ACHN (cell line): Measurements from ENCODE around the gene ZBTB48.

Source experiments
- DNase-seq: peaks from one replicate; pipeline ENCODE4 v3.0.0-alpha.2; 2015
- in situ Hi-C: cut with HindIII; loops from 2 replicates; pipeline ENCODE4 v1.10.0; 2017; ENCODE audit warnings: low sequenced_read_pairs, low pct_ligation_motif_present, low pct_unique_long_range_greater_than_20kb

Gene ZBTB48

DNA sequence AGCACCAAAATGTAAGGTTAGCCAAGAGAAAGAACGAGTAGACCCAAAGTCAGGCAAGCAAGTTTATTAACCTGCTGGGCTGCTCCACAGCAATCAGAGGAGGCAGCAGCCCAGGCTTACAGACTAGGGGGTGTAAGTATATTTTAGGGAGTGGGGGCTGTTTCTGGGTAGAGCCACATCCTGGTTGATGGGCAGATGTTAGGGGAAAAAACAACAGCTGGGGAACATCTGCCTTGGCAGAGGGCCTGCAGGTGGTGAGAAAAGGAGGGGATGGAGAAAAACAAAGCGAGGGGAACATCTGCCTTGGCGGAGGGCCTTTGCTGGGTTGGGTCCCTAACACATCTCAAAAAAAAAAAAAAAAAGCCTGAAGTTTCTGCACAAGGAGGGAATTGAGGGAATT, 9.7 kb upstream of the ZBTB48 start:
- in situ Hi-C loops: no loop called here
- no peak for DNase-seq

DNA sequence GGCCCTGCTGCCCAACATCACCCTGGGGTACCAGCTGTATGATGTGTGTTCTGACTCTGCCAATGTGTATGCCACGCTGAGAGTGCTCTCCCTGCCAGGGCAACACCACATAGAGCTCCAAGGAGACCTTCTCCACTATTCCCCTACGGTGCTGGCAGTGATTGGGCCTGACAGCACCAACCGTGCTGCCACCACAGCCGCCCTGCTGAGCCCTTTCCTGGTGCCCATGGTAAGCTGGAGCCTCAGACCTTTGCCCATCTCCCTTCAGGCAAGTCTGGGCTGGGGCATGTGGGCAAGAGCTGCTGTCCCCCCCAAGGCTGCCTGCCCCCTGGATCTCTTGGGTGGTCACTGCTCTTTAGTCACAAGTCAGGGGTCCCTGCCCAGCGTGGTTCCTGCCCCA, 8.8 kb upstream of the ZBTB48 start:
- in situ Hi-C loops: no loop called here
- no peak for DNase-seq

DNA sequence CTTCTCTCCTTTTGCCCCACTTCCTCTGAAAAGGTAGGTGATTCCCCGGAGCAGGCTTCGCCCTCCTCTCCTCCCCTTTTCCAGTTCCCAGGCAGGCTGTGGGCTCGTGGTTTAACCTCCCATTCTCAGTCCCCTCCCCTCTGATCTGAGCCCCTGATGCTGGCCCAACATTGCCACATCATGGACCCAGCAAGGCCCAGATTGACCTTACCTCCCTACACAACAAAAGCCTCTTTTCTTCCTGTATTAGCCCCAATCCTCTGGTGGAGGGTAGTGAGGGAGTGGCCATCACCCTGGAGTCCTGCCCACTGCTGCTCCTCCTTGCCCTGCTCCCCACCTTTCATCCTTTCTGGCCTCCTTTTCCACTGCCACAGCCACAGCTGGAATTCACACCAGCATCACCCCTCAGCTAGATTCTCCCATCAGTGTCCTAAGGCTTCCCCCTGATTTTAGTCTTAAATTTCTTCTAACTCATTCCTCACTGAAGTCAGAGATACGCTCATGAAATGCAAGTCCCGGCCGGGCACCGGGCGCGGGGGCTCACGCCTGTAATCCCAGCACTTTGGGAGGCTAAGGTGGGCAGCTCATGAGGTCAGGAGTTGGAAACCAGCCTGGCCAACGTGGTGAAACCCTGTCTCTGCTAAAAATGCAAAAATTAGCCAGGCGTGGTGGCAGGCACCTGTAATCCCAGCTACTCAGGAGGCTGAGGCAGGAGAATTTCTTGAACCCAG, 7.0 kb upstream of the ZBTB48 start:
- no peak for DNase-seq
- in situ Hi-C loops: no loop called here

DNA sequence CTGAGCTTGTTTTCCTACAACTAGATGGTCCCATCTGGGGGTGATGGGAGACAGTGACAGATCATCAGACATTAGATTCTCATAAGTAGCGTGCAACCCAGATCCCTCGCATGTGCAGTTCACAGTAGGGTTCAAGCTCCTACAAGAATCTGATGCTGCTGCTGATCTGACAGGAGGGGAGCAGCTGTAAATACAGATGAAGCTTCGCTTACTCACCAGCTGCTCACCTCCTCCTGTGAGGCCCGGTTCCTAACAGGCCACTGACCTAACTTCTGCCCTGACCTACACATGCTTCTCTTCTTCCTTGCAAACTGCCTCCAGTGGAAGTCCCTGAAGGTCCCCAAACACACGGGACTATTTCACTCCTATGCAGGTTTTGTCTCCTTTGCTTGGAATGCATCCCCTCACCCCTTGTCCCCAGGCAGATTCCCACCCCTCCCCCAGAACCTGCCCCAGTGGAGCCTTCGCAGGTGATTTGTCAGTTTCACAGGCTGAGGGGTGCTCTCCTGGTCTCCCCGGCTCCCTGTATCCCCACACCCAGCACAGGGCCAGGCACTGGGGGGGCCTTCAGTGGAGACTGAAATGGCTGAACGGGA, 5.7 kb upstream of the ZBTB48 start:
- no peak for DNase-seq
- in situ Hi-C loops: no loop called here

DNA sequence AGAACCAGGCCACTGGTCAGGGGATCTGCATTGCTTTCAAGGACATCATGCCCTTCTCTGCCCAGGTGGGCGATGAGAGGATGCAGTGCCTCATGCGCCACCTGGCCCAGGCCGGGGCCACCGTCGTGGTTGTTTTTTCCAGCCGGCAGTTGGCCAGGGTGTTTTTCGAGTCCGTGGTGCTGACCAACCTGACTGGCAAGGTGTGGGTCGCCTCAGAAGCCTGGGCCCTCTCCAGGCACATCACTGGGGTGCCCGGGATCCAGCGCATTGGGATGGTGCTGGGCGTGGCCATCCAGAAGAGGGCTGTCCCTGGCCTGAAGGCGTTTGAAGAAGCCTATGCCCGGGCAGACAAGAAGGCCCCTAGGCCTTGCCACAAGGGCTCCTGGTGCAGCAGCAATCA, 5.0 kb upstream of the ZBTB48 start:
- in situ Hi-C loops: no loop called here
- DNase-seq: no peak

DNA sequence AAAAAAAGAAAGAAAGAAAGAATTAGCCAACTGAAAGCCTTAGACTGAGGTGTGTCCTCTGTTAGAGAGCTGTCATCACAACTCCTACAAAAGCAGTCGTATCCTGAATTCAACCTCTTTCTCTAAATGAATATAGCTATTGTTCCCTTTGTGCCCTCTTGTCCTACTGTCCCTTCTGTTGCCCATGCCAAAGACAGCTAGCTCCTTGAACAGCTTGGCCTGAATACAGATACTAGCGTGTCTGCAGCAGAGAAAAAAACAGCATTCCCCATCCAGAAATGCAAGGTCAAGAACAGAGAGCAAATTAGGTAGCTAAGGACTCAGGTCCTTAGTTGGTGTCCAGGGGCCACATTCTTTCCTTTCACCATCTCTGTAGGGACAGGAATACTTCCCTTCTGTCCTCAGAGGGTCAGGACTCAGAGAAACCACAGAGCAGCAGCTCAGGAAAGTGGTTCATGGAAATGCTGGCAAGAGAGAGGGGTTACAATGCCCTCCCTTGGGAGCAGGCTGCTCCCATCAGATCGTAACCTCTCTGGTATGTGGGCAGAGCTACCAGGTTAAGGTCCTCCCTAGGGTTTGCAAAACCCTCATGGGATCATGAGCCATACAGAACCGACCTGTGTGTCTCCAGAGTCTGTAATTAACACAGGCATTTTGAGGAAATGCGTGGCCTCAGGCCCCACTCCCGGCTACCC, 1.8 kb upstream of the ZBTB48 start:
- in situ Hi-C loops: no loop called here
- DNase-seq: no peak

DNA sequence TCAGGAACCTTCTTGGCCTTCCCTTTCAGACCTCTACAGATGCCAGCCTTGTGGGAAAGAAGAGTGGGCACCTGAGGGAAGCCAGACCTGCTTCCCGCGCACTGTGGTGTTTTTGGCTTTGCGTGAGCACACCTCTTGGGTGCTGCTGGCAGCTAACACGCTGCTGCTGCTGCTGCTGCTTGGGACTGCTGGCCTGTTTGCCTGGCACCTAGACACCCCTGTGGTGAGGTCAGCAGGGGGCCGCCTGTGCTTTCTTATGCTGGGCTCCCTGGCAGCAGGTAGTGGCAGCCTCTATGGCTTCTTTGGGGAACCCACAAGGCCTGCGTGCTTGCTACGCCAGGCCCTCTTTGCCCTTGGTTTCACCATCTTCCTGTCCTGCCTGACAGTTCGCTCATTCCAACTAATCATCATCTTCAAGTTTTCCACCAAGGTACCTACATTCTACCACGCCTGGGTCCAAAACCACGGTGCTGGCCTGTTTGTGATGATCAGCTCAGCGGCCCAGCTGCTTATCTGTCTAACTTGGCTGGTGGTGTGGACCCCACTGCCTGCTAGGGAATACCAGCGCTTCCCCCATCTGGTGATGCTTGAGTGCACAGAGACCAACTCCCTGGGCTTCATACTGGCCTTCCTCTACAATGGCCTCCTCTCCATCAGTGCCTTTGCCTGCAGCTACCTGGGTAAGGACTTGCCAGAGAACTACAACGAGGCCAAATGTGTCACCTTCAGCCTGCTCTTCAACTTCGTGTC, 995 bp upstream of the ZBTB48 start:
- in situ Hi-C loops: no loop called here
- no peak for DNase-seq

DNA sequence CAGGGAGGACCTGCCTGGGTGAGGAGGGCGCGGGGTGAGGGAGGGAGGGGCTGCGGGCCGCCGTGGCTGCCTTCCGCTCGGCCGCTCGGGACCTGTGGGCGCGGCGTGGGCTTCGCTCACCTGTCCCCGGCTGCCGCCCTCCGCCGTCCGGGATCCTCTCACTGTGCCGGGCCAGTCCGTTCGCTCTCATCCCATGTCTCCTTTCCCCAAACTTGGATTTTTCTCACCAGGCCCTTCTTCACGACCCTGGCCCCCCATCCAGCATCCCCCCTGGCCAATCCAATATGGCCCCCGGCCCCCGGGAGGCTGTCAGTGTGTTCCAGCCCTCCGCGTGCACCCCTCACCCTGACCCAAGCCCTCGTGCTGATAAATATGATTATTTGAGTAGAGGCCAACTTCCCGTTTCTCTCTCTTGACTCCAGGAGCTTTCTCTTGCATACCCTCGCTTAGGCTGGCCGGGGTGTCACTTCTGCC, 362 bp downstream of the ZBTB48 start:
- DNase-seq: peak; percentile 9
- in situ Hi-C loops: no loop called here

DNA sequence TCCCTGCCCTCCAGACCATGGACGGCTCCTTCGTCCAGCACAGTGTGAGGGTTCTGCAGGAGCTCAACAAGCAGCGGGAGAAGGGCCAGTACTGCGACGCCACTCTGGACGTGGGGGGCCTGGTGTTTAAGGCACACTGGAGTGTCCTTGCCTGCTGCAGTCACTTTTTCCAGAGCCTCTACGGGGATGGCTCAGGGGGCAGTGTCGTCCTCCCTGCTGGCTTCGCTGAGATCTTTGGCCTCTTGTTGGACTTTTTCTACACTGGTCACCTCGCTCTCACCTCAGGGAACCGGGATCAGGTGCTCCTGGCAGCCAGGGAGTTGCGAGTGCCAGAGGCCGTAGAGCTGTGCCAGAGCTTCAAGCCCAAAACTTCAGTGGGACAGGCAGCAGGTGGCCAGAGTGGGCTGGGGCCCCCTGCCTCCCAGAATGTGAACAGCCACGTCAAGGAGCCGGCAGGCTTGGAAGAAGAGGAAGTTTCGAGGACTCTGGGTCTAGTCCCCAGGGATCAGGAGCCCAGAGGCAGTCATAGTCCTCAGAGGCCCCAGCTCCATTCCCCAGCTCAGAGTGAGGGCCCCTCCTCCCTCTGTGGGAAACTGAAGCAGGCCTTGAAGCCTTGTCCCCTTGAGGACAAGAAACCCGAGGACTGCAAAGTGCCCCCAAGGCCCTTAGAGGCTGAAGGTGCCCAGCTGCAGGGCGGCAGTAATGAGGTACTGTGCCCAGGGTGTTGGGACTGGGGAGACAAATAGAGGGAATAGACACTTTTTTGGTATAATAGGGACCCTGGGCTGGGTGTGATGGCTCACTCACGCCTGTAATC, 1.0 kb downstream of the ZBTB48 start:
- in situ Hi-C loops: no loop called here
- DNase-seq: no peak

DNA sequence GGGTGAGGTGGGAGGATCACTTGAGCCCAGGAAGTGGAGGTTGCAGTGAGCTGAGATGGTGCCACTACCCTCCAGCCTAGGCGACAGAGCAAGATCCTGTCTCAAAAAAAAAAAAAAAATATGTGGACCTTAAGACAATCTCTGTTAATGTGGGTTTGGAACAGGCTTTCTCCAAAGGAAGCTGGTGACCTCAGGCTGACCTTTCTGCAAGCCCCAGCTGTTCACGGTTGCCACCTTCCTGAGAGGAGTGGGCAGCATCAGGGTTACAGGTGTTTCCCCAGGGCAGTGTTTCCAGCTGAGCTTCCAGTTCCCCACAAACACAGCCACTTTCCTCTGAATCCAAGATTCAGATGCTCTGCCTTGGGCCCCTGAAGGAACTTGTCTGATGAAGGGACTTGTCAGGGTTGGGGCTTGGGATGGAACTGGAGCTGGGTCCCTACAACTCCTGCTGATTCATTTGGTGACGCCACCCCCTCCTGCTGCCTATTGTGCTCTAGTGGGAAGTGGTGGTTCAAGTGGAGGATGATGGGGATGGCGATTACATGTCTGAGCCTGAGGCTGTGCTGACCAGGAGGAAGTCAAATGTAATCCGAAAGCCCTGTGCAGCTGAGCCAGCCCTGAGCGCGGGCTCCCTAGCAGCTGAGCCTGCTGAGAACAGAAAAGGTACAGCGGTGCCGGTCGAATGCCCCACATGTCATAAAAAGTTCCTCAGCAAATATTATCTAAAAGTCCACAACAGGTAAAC, 1.9 kb downstream of the ZBTB48 start:
- DNase-seq: no peak
- in situ Hi-C loops: no loop called here

DNA sequence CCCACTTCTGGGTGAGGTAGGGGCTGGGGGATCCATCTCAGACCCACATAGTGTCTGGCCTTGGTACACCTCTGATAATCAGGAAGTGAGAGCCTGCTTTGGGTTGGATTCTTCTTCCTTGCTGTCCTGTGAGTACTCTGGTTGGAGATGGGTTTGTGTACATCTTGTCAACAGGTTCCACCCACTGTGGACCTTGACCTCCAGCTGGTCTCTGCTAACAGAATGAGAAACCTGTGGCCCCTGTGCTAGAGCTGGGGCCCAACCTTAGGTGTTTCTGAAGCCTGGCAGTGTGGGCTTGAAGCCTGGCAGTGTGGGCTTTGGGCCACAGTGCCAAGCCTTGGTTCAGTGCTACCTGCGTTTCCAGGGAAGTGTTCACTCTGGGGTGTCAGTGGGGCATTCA, 2.6 kb downstream of the ZBTB48 start:
- in situ Hi-C loops: no loop called here
- DNase-seq: no peak

DNA sequence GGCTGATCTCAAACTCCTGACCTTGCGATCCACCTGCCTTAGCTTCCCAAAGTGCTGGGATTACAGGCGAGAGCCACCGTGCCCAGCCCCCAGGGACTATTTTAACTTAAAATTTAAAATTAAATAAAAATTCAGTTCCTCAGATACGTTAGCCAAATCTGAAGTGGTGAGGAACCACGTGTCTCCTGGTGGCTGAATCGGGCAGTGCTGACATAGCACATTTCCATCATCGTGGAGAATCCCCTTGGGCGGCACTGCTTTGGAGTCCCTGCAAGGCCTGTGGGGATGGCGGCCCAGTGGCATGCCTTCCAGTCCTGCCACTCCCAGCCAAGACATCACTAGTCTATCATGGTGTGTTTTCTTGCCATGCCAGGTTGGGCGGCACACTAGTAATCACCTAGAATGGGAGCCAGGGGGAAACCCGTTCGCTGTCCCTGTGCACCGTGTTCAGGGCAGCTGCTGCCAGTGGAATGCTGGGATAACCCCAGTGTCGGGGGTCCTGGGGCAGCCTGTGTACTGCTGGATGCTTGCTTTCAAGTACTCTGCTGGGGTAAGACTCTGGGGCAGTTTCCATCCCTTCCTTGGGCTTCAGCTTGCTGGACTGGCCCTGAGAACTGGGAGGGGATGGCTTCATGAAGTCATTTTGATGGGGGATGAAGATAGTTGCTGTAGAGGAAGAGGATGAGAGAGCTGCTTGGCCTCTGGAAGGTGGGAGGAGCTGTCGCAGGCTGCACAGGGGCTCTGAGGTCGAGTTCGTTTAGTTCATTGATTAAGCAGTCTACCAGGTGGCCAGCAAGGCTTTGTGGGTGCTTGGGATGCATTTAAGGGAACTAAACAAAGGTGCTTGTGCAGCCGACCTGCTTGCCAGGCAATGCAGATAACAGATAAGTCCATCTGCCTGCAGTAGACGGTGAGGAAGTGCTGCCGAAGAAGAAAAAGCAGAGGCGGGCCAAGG, 4.6 kb downstream of the ZBTB48 start:
- DNase-seq: no peak
- in situ Hi-C loops: no loop called here

DNA sequence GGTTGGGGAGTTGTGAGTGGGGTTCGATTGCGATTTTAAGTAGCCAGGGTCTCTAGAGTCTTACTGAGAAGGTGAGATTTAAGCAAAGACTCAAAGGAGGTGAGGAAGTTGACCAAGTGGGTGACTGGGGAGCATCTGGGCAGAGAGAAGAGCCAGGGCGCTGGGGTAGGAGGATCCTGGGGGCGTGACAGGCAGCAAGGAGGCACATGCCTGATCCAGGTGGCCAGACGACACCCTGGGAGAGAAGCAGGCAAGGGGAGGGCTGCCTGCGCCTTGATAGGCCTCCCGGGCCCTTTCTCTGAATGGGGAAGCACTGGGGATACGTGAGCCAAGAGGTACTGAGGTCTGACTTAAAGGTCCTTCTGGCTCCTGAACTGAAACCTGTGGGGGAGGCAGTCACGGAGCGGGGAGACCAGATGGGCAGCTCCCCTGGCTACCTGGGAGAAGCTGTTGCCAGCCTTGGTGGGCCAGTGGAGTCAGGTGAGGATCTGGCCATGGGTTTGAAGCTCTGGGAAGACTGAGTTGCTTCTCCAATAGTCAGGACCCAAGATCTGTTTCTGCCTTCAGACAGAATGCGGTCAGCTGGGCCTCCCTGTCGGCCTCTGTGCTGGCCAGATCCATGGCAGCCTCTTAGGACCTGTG, 5.4 kb downstream of the ZBTB48 start:
- in situ Hi-C loops: no loop called here
- no peak for DNase-seq

DNA sequence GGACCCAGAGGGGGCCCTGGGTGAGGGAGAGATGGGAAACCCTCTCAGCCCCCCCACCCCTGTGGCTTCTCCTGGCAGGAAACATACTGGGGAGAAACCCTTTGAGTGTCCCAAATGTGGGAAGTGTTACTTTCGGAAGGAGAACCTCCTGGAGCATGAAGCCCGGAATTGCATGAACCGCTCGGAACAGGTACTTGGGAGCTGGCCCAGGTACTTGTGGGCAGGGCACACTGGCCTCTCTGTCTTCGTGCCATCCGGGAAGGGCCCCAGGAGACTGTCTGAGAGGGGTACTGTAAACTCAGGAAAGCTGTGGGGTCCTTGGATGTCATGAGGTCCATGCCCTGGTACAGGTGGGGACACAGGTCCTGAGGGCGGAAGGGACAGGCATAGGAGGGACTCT, 6.0 kb downstream of the ZBTB48 start:
- no peak for DNase-seq
- in situ Hi-C loops: no loop called here

DNA sequence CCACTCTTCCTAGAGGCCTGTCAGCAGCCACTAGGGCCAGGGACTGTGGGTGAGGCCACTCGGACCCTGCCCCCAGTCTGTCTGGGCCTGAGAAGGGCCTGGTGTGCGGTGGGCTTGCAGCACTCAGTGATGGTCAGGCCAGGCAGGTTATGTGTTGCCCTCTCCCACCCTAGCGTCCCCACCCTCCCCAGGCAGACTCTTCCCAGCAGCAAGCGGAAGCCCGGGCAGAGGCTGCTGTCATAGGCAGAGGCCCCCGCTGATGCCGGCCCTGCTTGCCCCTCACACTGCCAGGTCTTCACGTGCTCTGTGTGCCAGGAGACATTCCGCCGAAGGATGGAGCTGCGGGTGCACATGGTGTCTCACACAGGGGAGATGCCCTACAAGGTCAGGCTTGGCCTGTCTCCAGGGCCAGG, 6.6 kb downstream of the ZBTB48 start:
- no peak for DNase-seq
- in situ Hi-C loops: no loop called here

DNA sequence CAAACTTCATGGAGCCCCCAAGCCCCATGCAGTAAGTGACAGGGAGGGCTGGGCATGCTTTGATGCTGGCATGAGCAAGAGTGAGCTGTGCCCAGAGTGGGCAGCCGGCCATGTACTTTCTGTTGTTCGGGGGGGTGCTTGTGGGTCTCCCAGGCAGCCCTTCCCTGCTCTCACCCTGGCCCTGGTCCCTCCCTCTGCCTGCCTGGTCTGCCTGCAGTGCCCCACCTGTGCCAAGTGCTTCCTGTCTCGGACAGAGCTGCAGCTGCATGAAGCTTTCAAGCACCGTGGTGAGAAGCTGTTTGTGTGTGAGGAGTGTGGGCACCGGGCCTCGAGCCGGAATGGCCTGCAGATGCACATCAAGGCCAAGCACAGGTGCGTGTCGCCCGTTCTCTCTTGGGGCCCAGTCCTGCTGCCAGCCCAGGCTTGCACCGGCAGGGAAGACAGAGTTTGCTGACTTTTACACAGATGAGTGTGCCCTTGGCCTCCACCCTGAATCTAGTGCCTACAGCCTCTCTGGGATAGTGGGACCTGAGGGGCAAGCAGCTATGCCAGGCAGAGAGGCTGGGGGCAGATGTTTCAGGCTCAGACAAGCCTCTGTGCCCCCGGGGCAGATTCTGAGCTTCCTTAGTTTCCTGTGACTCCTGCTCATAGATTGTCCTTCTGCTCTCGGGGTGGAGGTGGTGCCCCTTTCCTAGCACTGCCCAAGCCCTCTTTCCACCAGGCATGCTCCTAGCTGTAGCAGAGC, 7.6 kb downstream of the ZBTB48 start:
- DNase-seq: no peak
- in situ Hi-C loops: no loop called here
